NCI-H146 treated with DMSO at 0.1 percent for 48 hours (cell line): Measurements from ENCODE around the gene PCYT2.
"Not testable (repeated sequence)": the region's sequence is repeated elsewhere in the genome, so short reads cannot be mapped to it uniquely, and the experiment has no call there.

Source experiments
- DNase-seq: peaks from one replicate; lab custom pipeline; 2025; ENCODE audit not compliant: unreplicated experiment; lab: John Stamatoyannopoulos, UW

PCYT2 gene

DNA sequence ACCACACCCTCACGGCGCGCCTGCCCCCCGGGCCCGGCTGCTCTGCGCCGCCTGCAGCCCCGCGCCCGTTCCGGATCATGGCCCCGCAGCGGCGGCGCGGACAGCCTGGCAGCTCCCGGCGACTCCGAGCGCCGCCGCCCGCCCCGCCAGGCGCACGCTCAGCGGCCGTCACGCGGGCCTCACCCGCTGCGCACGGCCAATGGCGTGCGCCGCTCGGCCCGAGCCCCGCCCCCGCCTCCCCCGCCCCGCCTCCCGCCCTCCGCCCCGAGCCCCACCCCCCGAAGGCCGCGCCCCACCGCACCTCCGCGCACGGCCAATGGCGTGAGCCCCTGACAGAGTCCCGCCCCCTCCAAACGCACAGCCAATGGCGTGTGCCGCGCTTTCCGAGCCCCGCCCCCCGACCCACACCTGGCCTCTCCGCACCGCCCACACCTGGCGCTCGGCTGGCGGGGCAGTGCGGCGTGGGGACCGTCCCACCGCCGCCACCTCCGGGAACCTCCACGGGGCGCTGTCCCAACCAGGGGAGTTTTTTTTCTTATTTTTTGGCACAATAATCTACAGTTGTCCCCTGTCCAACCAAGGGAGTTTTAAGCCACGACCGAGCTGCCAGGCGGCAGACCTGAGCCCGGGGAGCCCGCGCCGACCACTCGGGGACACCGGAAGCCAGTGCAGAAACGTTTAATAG, at the start of gene PCYT2:
Gene PCYT2 (minus strand): TSS at position 123 of the 685 bp plus-strand sequence. CDS start 44 bp downstream, at position 79.
- peak; percentile 59 for DNase-seq

DNA sequence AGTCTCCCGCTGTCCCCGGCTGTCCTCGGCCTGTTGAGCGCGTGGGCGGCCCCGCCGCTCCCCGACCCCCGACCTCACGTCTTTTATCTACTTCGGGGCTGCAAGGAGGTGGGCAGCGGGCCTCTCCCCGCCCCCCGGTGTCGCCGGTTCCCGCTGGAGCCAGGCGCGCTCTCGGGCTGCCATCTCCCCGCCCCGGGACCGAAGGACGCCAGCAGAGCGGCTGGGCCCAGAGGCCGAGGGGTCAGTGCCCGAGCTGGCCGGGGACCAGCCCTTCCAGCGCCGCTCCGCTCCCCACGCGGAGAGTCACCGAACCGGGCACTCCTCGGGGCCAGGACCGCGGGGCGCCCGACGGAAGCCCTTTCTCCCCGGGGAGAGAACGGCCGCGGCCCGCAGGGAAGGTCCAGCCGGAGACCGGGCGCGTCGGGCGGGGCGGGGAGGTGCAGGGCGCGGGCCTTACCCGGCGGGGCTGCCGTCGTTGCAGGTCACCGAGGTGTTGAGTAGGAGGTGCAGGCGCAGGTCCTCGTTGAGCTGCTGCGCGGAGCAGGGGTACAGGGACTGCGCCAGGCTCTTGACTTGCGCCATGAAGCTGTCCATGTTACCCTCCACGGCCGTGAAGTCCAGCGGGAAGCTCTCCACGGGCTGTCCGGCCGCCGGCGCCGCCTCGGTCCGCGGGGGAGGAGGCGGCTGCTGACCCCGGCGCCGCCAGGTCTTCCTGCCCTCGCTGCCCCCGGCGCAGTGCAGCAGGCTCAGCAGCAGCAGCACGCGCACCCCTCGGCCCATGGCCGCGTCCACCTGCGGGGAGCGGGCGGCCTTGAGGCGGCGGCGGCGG, 49.1 kb upstream of the PCYT2 start:
- no peak for DNase-seq

DNA sequence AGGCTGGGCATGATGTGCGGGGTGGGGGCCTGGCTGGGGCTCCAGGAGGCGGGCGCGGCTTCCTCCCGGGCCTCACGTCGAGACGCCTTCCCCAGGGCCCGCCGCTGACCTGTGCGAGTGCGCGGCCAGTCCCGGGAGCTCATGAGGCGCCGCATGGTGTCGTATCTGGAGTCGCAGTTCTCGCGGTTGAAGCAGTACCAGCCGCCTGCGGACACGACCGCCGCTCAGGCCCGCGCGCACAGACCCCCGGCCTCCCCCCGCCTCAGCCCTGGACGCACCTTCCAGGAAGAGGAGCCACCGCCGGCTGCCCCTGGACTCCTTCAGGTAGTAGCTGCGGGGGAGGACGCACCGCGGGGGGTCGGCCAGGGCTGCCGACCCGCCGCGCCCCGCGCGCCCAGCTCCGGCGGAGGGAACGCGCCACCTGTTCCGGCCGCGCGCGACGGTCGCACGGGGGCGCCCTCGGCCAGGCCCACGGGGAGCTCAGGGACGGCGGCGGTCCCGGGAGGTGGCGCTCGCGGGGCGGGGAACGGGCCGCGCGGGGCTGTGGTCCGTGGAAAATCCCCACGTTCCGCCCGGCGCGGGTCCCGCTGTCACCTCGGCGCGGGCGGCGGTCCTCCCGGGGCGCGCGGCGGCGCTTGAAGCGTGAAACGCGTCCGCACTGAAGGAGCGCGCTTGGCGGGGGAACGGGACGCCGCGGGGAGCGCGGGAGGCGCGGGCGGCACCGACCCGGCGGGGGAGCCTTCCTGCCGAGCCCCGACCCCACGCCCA, 48.3 kb upstream of the PCYT2 start:
- no peak for DNase-seq

DNA sequence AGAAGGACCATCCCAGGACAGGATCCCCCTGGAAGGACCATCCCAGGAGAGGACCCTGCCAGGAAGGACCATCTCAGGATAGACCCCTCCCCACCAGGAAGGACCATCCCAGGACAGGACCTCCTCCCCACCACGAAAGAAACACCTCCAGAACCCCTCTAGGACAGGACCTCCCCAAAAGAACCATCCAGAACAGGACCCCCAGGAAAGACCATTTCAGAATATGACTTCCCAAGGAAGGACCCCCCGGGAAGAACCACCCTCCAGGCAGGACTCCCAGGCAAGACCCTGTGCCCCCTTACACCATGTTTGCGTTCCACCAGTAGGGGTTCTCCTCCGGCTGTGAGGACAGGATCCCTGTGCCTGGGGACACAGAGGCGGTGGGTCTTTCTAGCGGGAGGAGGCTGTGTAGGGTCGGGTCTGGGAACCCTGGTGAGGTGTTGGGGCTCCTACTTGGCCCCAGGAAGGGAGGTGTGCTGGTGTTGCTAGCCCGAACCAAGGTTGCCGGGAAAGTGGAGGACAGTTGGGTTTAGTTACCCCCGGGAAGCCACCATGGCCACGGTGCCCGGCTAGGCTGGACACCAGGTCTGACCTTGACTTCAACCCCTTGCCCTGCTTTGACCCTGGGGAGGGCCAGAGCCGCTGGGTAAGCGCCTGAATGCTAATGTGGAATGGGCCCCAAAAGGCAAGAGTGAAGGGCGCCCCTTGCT, 47.6 kb upstream of the PCYT2 start:
- DNase-seq: no peak

DNA sequence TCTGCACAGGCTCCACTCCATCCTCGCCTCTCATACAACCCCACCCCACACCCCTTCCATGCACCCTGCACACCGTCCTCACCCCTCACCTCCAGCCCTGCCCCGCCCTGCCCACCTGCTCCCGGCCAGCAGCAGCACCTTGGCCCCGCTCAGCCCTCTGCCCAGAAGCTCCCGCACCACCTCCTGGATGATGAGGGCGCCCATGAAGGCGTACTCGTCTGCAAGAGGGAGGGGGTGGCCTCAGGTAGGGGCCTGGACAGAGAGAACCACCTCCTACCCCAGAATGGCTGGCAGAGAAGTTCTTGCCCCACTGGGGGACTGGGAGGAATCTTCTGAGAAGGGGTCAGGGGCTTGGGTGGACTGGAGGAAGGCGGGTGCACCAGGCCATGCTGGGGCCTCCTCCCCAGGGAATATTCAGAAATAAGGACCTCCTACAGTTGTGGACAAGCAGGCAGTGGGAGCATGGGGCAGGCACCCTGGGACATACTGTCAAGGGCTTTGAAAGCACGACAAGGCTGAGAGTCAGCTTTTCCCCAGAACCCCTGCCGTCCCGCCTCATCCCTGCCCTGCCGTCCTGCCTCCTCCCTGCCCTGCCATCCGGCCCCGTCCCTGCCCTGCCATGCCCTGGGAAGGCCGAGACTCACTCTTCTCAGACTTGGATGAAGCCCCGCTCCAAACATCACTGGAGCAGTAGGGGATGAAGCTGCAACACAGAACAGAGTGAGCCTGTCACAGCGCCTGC, 46.7 kb upstream of the PCYT2 start:
- no peak for DNase-seq

DNA sequence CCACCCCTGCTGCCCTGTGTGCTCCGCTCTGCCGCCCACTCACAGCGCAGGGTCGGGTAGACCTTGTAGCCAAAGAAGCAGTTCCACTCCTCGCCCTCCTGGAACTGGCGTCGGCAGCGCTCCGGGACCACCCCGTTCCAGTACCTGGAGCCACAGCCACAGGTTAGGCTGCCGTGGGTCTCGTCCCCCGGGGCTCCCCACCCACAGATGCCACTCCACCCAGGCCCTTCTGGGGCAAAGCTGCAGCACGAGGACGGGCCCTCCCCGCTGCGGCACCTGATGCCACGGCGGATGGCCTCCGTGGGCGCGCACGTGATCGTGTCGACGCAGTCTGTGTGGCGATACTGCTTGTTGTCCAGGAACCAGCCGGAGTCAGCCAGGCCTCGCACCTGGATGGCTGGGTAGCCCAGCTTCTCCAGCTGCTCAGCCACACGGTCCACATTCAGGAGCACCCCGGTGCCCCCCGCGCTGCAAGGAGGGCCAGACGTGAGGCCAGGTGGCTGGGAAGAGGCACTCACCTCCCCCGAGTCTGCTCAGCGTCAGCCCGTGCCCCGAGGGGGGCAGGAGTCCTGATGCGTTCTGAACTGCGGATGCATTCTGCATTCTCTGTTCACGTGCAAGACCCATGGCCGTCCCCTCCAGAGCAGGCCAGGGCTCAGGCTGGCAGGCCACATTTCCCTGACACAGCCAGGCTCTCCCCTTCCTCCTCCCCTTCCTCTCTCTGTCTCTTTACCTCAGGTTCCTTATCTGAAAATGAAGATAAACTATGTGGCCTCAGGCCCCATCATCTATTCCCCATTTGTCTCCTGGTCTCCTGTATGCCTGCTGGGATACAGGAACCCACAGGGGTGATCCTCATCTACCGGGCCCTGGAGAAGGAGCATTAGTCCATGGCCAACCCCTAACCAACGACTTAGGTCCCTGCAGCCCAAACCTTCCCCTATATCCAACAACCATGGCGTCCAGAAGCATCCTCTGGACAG, 45.7 kb upstream of the PCYT2 start:
- no peak for DNase-seq

DNA sequence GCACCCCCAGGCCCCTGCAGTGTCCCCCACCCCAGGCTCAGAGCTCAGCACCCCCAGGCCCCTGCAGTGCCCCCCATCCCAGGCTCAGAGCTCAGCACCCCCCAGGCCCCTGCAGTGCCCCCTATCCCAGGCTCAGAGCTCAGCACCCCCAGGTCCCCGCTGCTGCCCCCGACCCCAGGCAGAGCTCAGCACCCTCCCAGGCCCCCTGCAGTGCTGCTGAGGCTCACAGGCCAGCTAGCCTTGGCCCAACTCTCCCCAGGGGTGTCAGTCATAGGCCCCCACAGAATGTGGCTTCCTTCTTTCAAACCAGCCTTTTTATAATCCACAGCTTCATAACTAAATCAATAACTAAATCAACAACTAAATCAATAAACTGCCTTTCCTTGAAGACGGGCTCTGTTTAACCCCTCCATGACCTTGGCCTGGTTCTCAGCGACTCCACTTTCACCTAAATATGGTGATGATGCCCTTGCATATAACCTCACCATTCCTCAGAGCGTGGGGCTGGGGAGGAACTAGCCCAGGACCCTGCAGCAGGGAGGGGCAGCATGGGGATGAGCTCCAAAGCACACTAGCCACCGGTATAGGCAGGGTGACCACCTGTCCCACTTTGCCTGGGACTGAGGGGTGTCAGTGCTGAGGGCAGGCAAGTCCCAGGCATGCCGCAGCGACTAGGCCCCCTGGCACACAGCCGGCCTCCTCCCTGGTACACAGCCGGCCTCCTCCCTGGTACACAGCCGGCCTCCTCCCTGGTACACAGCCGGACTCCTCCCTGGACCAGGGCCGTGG, 44.8 kb upstream of the PCYT2 start:
- DNase-seq: no peak

DNA sequence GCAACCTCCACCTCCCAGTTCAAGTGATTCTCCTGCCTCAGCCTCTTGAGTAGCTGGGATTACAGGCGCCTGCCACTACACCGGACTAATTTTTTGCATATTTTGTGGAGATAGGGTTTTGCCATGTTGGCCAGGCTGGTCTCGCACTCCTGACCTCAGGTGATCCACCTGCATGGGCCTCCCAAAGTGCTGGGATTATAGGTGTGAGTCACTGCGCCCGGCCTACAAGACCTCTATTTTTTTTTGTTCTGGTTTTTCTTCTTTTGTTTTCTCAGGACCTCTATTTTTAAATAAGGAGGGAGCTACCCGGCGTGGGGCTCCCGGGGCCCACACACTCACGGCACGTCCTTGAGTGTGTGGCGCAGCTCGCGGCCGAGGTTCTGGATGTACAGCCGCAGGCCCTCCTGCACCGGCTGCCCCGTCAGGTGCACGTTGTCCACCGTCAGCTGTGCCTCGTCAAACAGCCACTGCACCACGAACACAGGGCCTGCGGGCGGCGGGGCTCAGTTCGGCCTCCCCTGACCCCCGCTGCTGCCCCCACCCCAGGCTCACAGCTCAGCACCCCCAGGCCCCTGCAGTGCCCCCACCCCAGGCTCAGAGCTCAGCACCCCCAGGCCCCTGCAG, 44.0 kb upstream of the PCYT2 start:
- no peak for DNase-seq

DNA sequence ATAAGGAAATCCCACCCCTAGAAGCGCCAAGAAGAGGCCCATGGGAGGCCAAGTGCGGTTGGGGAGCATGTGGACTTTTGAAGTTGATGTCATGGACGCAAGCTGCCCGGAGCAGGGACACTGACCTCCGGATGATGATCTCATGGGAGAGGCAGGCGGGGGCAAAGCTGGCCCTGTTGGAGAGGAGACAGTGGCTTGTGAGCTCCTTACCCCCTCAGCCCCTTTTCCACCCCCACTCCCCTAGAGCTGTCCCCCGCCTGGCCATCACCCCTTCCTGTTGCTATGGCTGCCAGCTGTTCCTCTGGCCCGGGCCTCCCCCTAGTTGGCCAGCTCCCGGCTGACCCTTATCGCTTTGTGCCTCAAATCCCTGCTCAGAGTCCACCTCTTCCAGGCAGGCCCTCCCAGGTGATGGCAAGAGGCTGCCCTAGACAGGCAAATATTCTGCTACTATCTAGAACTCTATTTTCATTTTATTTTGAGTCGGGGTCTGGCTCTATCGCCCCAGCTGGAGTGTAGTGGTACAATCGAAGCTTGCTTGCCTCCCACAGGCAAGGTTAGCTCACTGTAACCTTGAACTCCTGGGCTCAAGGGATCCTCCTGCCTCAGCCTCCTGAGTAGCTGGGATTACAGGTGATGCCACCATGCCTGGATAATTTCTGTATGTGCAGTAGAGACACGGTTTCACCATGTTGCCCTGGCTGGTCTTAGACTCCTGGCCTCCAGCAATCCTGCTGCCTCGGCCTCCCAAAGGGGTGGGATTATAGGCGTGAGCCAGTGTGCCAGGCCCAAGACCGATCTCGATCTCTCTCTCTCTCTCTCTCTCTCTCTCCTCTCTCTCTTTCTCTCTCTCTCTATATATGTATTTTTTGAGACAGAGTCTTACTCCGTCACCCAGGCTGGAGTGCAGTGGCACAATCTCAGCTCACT, 43.2 kb upstream of the PCYT2 start:
- DNase-seq: no peak

DNA sequence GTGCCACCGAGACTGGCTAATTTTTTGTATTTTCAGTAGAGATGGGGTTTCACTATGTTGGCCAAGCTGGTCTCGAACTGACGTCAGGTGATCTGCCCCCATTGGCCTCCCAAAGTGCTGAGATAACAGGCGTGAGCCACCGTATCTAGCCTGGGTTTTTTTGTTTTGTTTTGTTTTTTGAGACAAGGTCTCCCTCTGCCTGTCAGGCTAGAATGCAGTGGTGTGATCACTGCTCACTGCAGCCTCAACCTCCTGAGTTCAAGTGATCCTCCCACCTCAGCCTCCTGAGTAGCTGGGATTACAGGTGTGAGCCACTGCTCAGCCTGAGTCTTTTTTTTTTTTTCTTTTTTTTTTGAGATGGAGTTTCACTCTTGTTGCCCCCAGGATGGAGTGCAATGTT, 42.2 kb upstream of the PCYT2 start:
- DNase-seq: not testable (repeated sequence)

DNA sequence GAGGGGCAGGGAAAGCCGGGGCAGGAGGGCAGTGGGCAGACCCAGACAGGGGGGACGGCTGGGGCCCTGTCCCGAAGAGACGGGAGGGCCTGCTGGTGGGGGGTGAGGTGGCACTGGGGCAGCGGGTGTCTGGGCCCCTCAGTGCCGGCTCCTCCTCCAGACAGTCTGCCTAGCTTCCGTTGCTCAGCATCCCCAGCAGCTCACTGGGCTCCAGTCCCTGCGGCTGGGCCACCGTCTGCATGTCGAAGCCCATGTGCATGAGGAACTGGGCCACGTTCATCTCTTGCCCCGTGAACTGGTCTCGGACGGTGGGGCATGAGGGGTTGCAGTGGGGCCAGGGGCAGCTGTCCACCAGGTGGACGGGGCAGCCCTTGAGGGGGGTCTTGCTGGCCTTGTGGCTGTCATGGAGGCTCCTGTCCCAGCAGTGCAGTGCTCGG, 41.6 kb upstream of the PCYT2 start:
- DNase-seq: no peak

DNA sequence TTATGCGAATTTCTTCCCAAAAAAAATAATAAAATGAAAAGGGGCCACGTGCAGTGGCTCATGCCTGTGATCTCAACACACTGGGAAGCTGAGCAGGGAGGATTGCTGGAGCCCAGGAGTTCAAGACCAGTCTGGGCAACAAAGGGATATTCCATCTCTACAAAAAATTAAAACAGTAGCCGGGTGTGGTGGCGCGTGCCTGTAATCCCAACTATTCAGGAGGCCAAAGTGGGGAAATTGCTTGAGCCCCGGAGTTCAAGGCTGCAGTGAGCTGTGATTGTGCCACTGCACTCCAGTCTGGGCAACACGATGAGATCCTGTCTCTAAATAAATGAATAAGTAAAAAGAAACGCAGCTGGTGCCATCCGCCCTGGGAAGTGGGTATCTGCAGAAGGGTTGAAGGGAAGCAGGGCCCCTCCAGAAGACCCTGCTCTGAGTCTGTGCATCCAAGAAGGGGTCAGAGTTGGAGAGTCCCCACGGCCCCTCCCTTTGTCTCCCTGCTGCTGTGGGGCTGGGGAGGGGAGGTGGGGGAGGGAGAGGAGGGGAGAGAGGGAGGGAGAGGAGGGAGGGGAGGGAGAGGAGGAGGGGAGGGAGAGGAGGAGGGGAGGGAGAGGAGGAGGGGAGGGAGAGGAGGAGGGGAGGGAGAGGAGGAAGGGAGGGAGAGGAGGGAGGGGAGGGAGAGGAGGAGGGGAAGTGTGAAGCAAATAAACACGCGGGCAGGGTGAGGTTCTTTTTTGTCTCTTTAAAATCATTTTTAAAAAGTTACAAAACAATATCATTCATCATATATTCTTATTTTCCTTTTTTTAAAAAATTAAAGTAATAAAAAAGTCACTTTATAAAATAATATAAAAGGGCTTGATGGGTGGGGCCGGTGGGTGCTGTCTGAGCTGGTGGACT, 40.8 kb upstream of the PCYT2 start:
- no peak for DNase-seq

DNA sequence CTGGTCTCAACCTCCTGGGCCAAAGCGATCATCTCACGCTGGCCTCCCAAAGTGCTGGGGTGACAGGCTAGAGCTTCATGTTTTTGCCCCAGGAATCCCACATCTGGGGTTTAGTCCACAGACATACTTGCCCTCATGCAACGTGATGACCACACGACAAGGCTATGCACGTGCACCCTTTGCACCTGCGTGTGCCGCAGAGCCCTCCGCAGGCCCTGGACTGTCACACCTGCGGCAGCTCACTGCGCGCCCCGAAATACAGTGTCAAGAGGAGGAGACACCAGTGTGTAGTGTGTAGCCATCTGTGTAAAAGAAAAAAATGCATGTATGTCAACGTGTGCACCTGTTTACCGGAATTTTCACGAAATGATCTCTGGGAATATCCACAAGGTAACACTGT, 39.3 kb upstream of the PCYT2 start:
- DNase-seq: no peak

DNA sequence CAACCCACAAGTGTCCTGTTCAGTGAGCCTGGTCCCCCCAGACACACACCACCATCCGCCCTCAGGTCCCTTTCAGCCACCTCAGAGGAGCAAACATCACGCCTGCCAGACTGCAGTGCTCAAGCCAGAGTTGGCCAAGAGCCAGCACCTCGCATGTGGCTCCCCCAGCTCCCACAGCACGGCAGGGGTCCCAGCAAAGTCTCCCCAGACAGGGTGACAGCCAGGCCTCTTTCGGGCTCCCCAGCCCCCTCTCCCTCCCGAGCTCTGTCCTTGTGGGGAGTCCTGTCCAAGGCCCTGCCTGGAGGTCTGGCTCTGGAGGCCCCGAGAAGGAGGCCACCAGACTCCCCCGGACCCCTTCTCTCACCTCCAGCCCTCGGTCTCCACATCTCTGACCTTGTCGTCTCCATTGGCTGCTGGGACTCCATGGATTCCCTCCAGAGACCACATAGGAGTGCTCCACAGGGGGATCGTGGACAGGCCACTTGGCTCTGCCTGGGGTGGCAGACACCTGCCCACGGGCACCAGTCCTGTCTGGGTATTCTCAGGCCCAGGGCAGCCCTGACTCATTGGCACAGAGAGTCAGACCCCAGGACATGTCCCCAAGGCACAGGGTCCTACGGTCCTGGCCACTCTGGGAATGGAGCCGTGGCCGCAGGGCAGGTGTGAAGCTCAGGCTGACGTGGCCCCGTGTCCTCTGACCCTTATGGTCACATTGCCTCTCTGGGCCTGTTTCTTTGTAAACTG, 37.6 kb upstream of the PCYT2 start:
- DNase-seq: no peak

DNA sequence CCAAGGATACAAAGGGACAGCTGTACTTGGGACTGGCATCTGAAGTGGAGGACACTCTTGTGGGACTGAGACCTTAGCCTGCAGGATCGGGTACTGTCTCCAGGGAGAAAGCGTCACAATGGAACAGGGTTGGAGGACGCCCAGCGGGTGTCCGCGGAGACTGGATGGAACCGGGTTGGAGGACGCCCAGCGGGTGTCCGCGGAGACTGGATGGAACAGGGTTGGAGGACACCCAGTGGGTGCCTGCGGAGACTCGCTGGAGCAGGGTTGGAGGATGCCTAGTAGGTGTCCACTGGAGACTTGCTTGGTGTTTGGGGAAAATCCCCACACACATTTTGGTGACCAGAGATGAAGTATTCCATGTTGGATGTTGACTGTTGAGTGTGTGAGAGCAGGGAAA, 36.0 kb upstream of the PCYT2 start, which contains the start of gene MYADML2:
Gene MYADML2 (minus strand): TSS at position 45 of the 400 bp plus-strand sequence. CDS start 5,492 bp downstream, outside the sequence.
- DNase-seq: no peak
